NCI-H82 treated with DMSO at 0.1 percent for 48 hours (cell line): ENCODE data around the gene GCSAM.
"Not testable (repeated sequence)": the region's sequence is repeated elsewhere in the genome, so short reads cannot be mapped to it uniquely, and the experiment has no call there.

Experiments used
- DNase-seq: peaks from one replicate; lab custom pipeline; 2025; ENCODE audit not compliant: unreplicated experiment; lab: John Stamatoyannopoulos, UW

Gene GCSAM

GRCh38 chr3:112074616-112075497 lies 58.2 kb downstream of the GCSAM start:
- peak; percentile 64 for DNase-seq

- DNase-seq = no peak
Observed at GRCh38 chr3:112074006-112074405, 59.0 kb downstream of the GCSAM start.

DNA sequence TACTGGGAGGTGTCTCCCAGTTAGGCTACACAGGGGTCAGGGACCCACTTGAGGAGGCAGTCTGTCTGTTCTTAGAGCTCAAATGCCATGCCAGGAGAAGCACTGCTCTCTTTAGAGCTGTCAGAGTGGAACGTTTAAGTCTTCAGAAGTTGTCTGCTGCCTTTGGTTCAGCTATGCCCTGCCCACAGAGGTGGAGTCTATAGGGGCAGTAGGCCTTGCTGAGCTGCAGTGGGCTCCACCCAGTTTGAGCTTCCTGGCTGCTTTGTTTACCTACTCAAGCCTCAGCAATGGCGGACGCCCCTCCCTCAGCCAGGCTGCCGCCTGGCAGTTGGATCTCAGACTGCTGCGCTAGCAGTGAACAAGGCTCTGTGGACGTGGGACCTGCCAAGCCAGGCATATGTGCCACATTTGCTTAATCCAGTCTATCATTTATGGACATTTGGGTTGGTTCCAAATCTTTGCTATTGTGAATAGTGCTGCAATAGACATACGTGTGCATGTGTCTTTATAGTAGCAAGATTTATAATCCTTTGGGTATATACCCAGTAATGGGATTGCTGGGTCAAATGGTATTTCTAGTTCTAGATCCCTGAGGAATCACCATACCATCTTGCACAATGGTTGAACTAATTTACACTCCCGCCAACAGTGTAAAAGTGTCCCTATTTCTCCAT lies 60.5 kb downstream of the GCSAM start:
- DNase-seq = not testable (repeated sequence)
